Fibroblast of skin of right quadriceps (primary cell): ENCODE results near the gene TC2N.
"Not testable (repeated sequence)": the region's sequence is repeated elsewhere in the genome, so short reads cannot be mapped to it uniquely, and the experiment has no call there.

ENCODE experiments used
- DNase-seq: peaks from one replicate; pipeline ENCODE4 v3.0.0-alpha.2; 2013

TC2N gene

DNA sequence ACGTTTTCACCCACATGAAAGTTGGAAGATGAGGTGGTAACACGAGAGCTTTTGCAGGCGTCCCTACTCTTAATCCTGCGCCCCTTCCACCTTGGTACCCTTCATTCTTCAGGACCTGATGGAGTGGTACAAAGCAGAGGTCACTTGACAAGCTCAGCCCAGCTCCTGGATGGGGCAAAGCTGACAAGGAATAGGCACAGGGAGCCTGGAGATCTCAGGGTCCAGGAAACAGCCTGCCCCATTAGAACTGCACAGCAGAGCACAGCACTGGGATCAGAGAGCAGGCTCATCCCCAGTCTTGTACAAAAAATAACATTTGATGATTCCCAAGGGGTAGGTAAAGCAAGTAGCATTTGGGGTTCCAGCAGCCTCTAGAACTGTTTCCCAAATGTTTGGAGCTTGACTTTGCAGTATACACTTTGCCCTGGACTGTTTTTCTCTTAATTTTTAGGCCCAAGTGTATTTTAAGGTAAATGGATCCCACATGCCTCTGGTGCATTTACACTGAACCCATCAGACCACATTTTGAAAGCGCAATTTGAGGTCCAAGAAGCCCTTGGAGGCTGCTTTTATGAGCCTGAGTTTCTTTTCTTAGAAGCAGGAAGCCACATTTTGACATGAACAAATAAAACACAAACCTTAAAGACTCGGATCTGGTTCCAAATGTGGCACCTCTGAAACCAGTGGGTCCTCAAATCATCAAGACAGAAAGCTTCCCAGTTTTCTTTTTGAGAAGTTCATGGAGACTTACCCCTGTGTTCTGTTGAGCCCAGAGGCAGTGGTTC lies 633 bp downstream of the TC2N start:
- DNase-seq: no peak

DNA sequence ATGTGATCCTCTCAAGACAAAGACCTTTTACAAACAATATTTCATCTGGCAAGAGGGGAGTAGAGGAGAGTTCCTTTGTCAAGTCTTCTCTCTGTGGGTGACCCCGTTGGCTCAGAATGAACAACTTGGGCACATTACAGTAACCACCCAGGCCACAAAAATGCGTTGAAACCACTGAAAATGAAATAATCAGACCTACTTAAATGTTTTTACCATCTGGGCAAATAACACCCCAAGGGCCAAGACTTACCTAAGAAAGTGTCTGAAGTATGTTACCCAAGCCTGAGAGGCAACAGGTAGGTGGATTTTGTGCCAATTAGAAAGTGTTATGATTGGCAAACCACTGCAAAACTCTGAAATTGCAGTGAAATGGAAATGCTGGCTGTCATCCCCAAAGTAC lies 1.3 kb downstream of the TC2N start:
- DNase-seq: peak; percentile 33

DNA sequence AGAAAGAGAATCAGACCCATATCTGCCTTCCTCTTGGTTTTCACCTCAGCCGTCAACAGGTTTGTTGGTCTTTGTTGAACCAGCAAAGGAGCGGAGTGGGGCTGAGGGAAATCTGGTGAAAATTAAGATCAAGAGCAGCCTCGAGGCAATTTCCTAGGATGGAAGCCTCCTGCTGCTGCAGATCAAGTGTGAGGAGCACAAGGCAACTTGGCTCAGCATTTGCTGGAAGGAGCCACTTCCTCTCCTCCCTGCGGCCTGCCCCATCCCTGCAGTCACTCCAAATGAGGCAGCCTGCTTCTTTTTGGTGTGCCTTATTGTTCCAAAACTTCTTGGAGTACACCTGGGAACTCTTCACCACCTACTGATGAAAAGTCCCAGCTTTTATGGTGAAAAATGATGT lies 4.9 kb downstream of the TC2N start:
- no peak for DNase-seq

DNA sequence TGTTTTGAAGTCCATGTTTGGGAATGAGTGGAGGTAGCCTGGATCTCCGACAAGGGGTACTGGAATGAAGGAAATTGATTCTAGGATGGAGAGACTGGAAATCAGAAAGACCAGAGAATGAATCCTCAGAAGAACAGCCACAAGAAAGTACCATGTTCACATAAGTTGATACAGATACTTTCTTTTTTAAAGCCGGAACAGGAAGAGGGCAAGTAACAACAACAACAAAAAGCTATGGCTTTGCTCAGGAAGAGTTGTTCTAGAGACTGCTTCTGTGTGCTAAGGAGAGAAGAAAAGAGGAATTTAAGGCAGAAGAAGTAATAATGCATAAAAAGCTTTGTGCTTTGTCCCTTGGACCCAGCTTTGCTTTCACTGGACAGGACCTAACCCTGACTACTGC lies 6.2 kb downstream of the TC2N start:
- no peak for DNase-seq

DNA sequence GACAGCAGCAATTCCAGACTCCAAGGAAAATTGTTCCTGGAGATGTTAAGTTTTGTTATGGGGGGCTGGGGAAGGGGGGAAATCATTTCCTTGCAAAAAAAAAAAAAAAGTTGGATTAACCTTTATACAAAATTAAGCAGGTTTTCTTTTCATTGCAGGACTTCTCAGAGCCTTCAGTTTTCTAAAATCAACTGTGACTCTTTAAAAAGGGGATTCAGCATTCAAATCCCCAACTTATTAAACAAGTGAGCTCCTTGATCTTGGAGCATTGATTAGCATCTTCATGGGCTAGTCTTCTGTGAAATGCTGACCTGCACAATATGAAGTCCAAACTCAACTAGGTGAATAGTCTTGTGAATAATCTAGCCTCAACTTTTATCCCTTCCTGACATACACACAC lies 7.1 kb downstream of the TC2N start:
- DNase-seq: no peak

DNA sequence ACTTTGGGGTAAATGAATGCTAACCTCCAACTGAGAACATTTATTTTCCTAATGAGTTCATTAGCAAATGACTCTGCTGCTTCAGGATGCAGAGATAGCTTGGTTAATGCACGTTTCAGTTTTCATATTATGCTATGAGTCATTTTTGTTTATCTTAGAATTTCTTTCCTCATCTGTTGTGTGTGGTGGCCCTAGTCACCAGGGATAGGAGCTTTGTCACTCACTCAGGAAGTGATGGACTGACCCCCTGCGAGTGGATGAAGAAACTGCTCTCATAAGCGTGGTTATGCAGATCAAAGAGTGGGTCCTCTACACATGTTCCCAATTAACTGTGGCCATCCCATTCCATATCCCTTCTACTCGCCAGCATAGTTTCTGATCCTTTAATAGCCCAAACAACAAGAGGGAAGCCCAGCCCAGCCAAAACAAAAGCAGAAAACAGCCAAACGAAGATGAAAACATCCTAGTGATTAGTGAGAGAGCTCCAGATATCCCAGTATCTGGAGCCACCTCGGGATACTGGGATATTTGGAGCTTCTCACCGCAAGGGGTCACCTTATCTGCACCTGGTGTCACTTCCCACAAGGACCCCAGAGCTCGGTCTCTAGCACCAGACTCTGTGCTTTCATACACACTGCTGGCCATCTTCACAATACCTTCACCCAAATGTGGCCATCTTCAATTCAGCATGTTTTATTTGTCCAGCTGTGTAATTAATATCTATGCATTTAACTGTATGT lies 8.6 kb downstream of the TC2N start:
- peak; percentile 81 for DNase-seq

DNA sequence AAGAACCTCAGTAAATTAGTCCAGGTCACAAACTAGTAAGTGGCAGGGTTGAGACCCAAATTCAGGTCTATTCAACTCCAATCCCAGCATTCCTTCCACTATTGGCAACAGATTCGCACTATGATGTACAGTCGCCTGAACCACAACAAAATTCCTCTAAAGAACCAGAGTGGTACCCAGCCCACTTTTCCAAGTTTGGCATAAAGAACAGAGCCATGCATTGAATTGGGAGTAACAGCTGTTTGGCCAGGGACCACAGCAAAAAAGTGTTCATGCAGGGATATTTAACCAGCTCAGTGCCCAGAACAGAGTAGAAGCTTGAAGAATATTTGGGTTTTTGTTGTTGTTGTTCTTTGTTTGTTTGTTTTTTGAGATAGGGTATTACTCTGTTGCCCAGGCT lies 9.7 kb downstream of the TC2N start:
- no peak for DNase-seq

DNA sequence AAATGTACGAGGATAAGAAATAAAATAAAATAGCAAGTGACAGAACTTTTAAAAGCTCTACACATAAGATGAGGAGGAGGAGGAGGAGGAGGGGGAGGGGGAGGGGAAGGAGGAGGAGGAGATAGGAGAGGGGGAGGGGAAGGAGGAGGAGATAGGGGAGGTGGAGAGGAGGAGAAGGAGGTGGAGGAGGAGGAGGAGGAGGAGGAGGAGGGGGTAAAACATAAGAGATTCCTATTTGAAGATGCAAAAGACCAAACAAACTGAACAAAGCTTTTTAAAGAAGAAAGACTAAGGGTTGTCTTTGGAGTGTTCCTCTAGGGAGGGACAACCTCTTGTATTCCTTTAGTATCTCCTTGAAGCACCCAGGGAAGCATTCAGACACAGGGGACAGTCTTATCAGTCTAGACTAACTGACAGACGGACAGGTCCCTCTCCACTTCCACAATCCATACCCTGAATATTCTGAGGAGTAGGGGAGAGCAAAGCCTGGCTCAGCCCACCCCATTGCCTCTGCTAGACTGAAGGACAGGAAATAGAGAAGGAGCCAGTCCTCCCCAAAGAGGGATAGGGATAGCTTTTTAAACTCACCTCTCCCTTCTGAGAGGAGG lies 12.9 kb downstream of the TC2N start:
- DNase-seq: no peak

DNA sequence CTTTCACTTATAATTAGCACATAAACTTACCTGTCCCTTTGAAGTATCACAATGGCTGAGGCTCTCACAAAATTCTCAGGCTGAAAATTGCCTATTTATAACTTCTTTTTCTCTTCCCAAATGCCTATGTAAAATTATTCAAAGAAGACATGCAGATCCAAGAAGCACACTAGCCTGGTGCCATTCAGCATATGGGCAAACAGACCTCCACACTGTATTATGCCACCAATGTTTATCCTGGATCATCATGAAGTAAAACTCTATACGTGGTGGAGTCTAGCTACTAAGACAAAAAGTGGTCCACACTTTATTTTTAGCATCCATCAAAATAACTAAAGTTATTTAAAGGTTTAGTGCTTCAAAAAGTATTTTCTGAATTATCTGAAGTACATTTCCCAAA lies 15.8 kb downstream of the TC2N start:
- no peak for DNase-seq

DNA sequence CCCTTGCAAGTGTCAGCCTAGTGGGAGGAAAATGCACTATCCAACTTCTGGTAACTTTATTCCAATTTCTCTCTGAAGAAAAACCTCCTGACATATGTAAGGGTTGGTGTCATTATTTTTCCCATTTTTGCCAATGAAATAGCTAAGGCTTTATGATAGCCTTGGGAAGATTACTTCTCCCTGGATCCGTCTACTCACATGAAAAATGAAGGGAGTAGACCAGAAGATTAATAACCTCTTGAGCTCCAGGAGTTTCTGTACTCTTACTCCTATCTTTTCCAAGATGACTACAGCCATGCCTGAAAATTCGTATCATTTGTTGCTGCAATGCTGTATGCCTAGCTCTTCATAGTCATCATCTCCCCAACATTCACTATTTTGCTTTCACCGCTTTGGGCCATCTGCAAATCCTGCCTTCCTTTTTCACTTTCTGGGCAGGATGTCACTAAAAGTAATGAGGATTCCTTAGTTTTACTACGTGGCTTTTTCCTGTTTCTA lies 18.8 kb downstream of the TC2N start:
- DNase-seq: no peak

DNA sequence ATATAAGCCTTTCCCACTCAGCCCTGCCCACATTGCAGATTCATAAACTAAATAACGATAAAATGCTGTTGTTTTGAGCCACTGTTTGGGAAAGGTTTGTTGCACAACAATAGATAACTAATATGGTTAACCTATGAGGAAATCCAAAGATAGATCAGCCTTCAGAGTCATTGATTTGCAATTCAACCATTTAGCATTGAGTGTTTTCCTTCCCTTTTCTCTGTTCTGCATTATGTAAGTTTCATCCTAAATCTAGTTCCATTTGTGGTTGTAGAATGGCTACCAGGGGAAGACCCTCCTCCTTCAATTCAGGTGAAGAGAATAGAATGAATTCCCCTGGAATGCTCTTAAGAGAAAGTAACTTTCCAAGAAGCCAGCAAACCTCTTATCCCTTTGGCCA lies 19.6 kb downstream of the TC2N start:
- DNase-seq: no peak

DNA sequence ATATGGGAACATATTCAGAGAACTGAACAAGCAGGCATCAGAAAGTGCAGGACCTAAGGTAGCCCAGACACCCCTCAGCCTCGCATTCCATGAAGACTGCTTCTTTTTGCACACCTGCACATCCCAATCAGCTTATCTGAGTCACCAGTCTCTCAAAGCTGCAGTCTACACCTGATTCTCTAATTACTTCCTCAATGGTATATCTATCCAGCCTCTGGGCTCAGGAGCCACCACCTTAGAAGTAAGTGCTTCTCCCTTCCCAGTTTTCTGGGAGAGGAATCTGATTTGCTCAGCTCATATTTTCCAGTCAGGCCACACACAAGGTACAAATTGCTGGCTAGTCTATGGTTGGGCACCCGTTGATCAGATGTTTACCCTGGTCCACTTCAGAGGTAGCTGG lies 21.7 kb downstream of the TC2N start:
- no peak for DNase-seq

DNA sequence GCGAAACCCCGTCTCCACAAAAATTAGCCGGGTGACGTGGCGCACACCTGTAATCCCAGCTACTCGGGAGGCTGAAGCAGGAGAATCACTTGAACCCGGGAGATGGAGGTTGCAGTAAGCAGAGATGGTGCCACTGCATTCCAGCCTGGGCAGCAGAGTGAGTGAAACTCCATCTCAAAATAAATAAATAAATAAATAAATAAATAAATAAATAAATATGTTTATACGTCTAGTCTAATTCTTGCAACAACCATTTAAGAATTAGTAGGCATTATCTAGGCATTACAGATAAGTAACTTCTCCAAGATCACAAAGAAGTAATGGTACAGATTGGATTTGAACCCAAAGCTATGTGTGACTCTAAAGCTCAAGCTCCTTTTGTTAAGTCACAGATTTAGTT lies 22.3 kb downstream of the TC2N start:
- not testable (repeated sequence) for DNase-seq

DNA sequence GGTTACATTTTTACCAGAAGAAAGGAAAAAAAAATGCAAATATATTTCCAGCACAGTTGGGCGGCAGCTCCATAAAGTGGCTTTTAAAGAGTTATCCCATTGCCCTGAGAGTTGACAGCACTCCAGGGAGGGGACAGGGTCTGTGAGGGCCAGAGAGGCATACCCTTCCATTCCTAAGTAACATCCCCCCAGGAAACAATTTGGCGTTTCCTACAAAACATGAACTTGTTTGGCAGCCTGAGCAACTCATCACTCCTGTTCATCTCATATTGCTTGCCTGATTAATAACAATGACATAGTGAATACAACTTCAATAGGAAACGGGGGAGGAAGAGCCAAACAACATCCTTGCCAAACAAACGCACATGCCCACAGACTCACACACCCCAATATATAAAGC lies 23.3 kb downstream of the TC2N start:
- DNase-seq: no peak

DNA sequence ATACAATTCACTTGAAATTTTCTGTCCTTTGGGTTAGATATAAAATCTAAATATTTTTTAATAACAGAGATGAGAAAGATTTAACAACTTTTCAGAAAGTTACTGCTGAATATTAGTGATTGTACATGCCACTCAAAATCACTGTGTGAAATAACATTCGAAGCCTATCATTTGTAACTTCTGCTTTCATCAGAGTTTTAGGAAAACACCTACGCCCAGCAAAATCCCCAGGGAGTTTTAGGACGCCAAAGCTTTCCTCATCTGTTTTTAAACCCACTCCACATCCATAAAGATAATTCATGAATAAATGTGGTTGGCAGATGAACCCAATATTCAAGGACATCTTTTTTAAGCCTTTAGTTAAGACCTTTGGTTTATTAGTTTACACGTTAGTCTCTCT lies 23.9 kb downstream of the TC2N start:
- no peak for DNase-seq

DNA sequence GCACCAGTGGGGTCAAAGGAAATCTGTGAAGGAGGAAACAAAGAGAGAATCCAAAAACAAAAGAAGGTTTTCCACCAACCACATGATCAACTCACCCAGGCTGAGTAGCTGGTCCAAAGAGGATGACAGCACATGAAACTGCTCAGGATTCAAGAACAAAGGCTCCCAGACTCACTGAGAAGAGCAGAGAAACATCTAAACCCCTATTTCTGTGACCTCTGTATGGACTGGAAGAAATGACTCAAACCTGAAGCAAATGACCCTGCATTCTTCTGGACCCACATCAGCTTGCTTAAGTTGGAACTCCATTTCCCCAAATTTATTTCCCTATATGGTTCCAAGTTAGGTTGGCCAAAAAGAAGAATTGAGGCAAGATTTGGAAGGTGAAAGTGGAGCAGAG lies 26.3 kb downstream of the TC2N start:
- DNase-seq: no peak

DNA sequence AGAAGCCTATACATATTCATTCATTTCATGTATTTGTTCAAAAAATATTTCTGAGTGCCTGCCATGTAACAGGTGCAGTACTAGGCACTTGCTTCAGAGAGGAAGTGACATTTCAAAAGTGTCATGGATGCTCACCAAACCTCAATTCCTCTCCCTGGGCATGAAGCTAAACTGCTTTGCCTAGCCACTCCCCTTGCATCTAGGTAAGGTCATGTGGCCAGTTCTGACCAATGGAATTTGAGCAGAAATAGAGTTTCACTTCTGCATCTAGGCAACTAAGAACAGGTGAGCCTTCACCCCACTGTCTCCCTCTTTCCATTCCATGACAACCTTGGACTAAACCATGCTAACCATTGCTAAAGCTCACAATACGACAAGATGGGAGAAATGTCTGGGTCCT lies 27.6 kb downstream of the TC2N start:
- no peak for DNase-seq

DNA sequence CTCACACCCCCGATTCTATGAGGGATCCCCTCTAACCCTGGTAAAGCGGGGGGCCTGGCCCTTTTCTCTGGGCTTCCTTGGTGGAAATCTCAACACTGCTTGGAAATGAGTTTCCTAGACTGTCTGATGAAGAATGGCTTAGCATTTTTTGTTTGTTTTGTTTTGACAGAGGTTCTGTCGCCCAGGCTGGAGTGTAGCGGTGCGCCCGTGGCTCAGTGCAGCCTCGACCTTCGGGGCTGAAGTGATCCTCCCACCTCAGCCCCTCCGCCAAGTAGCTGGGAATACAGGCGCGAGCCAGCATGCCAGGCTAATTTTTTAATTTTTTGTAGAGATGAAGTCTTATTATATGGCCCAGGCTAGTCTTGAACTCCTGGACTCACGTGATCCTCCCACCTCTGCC lies 30.3 kb downstream of the TC2N start:
- DNase-seq: no peak

DNA sequence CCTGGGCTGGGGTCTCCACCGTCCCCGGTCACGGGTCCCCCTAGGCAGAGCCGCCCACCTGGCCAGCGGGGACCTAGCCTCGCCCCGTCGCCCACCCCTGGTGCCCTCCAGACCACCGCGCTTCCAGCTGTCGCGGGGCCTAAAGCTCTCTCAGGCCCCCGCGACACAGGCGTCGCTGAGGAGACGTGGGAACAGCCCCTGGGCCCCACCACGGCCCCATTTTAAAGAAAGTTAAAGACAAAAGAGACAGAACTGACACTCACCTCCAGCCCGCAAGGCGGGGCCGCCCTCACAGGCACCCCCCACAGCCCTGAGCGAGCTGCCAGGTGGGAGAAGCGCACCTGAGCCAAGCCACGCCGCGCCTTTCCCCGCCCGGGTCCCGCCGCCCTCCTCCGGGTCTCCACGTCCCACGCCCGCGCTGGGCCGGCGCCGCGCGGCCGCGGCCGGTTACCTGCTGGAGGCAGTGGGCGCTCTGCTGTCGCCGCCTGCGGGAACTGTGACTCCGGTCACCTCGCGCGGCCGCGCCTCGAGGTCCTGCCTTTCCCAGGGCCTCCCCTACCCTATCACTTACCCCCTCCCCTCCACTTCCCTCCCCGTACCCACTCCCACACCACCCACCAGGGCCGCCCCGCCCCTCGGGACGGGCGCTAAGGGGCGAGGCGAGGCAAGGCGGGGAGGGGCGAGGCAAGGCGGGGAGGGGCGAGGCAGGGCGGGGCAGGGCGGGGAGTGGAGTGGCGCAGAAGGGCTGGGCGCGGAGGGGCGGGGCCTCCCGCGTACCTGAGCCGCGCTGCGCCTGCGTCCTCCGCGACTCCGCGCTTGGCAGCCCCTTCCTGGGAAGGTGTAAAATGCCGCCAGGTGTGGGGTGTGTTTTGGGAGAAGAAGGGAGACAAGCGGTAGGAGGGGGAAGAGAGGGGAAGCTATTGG lies 31.2 kb downstream of the TC2N start:
- DNase-seq: peak; percentile 4

DNA sequence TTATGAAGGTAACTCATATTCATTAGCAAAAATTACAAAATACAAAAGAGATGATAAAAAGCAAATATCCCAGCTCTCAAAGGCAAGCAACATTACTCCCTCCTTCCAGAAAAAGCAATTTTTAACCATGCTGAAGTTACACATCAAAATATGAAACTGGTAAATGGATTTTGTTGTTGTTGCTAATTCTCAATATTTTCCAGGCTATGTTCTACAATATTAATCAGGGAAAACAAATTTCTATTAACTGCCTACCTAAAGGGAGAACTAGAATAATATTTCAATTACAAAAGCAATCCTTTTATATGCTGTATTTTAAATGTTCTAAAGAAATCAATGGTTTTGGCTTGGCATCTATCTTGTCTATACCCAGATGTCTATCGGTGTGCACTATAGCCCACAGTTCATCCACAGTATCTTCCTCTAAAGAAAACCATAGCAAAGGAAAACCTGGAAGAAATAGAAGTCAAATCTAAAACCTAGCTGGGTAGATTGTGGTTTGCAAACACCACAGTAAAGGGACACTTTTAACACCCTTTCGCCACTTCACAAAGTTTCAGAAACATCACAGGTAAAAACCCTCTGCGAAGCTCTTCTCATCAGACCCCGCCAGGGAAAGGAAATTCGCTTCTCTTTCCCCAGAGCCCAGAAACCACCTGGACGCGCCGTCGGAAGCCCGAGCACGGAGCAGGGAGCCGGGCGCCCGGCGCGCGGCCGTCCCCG lies 32.0 kb downstream of the TC2N start:
- DNase-seq: no peak

DNA sequence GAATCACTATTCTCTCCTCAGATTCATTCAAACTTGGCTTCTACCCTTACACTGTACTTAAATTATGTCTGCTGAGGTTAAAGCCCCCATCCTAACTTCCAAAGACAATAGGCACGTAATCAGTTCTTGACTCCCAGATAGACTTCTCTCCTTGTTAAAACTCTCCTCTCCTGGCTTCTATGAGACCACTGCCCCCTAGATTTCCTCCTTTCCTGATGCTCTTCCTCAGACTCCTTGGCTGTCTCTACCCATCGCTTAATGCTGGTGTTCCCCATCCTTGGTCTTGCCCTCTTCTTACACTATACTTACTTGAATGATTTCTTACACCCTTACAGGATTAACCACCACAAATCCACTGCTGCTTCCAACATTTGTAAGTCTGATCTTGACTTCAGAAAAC lies 32.8 kb downstream of the TC2N start:
- no peak for DNase-seq

DNA sequence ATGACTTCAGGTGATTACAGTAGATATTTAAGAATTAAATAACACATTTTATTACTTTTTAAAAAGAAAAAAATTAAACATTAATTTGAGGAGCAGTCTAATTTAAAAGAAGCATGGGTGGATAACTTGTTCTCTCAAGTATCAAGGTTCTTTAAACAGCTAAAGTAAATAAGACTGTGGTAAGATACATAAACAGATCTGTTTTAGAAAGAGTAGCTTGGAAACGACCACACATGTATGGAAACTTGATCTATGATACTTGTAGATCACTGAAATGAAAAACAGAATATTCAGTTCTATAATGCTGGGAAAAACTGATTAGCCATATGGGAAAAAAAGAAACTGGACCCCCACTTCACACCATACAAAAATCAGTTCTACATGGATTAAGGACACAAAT lies 36.0 kb downstream of the TC2N start:
- DNase-seq: no peak
